ENCODE results near the gene SEC61A2. TPM values are rescaled to one million over a fixed set of nuclear protein-coding genes. Genes with fewer than 3 reads are reported as not detected.

The SEC61A2 gene
- total and polyA plus RNA-seq, 2 experiments from 2014 or later: 8.7 to 17.6 TPM

DNA sequence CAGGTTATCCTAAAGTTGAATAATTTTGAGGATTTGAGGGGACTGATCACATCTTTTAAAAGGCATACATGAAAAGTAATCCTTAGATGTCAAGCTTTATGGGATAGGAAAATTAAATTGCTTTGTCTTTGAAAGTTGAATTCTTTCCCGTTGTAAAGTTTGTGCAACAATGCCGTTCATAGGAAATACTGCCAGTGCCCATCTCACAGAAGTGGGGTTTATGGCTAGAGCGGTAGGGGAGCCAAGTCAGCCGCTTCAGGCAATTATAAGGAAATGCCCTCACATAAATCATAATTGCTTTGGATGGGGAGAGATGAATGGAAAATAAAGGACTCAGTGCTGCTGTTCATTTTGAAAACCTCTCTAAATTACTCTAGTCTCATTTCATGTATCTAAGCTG is 84.6 kb downstream of the SEC61A2 start (continued):
- TF ChIP-seq, protein P1, sequence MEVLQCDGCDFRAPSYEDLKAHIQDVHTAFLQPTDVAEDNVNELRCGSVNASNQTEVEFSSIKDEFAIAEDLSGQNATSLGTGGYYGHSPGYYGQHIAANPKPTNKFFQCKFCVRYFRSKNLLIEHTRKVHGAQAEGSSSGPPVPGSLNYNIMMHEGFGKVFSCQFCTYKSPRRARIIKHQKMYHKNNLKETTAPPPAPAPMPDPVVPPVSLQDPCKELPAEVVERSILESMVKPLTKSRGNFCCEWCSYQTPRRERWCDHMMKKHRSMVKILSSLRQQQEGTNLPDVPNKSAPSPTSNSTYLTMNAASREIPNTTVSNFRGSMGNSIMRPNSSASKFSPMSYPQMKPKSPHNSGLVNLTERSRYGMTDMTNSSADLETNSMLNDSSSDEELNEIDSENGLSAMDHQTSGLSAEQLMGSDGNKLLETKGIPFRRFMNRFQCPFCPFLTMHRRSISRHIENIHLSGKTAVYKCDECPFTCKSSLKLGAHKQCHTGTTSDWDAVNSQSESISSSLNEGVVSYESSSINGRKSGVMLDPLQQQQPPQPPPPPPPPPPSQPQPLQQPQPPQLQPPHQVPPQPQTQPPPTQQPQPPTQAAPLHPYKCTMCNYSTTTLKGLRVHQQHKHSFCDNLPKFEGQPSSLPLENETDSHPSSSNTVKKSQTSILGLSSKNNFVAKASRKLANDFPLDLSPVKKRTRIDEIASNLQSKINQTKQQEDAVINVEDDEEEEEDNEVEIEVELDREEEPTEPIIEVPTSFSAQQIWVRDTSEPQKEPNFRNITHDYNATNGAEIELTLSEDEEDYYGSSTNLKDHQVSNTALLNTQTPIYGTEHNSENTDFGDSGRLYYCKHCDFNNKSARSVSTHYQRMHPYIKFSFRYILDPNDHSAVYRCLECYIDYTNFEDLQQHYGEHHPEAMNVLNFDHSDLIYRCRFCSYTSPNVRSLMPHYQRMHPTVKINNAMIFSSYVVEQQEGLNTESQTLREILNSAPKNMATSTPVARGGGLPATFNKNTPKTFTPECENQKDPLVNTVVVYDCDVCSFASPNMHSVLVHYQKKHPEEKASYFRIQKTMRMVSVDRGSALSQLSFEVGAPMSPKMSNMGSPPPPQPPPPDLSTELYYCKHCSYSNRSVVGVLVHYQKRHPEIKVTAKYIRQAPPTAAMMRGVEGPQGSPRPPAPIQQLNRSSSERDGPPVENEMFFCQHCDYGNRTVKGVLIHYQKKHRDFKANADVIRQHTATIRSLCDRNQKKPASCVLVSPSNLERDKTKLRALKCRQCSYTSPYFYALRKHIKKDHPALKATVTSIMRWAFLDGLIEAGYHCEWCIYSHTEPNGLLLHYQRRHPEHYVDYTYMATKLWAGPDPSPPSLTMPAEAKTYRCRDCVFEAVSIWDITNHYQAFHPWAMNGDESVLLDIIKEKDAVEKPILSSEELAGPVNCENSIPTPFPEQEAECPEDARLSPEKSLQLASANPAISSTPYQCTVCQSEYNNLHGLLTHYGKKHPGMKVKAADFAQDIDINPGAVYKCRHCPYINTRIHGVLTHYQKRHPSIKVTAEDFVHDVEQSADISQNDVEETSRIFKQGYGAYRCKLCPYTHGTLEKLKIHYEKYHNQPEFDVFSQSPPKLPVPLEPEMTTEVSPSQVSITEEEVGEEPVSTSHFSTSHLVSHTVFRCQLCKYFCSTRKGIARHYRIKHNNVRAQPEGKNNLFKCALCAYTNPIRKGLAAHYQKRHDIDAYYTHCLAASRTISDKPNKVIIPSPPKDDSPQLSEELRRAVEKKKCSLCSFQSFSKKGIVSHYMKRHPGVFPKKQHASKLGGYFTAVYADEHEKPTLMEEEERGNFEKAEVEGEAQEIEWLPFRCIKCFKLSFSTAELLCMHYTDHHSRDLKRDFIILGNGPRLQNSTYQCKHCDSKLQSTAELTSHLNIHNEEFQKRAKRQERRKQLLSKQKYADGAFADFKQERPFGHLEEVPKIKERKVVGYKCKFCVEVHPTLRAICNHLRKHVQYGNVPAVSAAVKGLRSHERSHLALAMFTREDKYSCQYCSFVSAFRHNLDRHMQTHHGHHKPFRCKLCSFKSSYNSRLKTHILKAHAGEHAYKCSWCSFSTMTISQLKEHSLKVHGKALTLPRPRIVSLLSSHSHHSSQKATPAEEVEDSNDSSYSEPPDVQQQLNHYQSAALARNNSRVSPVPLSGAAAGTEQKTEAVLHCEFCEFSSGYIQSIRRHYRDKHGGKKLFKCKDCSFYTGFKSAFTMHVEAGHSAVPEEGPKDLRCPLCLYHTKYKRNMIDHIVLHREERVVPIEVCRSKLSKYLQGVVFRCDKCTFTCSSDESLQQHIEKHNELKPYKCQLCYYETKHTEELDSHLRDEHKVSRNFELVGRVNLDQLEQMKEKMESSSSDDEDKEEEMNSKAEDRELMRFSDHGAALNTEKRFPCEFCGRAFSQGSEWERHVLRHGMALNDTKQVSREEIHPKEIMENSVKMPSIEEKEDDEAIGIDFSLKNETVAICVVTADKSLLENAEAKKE (CRISPR knock-in tag; IDR thresholded peaks at IDR 0.05): no peak
- no peak for TF ChIP-seq EZH2phosphoT487 (IDR thresholded peaks at IDR 0.05; ENCODE audit: unreplicated experiment)
- TF ChIP-seq STAT1 (IDR thresholded peaks at IDR 0.05; ENCODE audit: unreplicated experiment): no peak
- TF ChIP-seq JUNB (IDR thresholded peaks at IDR 0.05; ENCODE audit: unreplicated experiment): no peak
- TF ChIP-seq ZNF114 (CRISPR knock-in tag; IDR thresholded peaks at IDR 0.05): no peak
- TF ChIP-seq ZNF331 (CRISPR knock-in tag; IDR thresholded peaks at IDR 0.05; ENCODE audit: low read depth): no peak
- TF ChIP-seq CREB1 (CRISPR knock-in tag; IDR thresholded peaks at IDR 0.05; ENCODE audit: low read depth): no peak

DNA sequence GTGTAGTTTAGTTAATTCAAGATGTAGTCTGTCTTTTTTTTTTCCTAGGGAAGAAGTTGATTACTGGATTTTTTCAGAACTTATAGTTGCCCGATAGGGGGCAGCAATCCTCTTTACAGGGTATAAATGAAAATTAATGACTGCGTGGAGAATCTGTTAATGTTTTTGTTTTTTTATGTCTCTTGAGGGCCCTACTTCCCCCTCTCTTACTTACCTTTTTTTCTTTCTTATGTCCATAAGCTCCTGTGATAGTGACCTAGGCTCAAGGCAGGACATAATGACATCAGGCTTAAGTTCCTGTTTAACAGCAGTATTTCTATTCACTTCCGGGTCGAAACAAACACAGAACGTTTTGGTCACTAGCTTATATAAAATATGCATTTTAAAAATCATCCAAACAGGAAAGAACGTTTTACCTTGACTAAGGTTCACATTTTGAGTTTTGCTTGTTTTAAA is 85.3 kb downstream of the SEC61A2 start:
- Histone ChIP-seq H3K27me3 (ENCODE audit: insufficient read depth) (no peaks in the 10 kb centered on the region), H3F3A (replicated peaks; ENCODE audit: low read depth) (no peaks in the 10 kb centered on the region; the same call in 1 of the 2 replicates), H3K79me2 (replicated peaks; ENCODE audit: insufficient read depth) (peaks cover 45% of the 10 kb centered on the region), H2AFZ (no peak overlapping the region), H3K36me3 (ENCODE audit: insufficient read depth) (peaks cover 53% of the 10 kb centered on the region), H3K4me2 (no peak overlapping the region), H3K4me3 (no peak overlapping the region), H3K4me1 (ENCODE audit: insufficient read depth) (no peaks in the 10 kb centered on the region), H4K20me1 (replicated peaks; ENCODE audit: insufficient read depth) (peaks cover 27% of the 10 kb centered on the region), H3K9me2 (ENCODE audit: insufficient read depth) (no peaks in the 10 kb centered on the region), H3K27ac (ENCODE audit: low read depth) (no peak overlapping the region)
- Mint-ChIP-seq H3K36me3 (ENCODE audit: low read depth) (peaks cover 69% of the 10 kb centered on the region), H3K4me1 (no peaks in the 10 kb centered on the region), H3K27me3 (ENCODE audit: insufficient read depth, low read depth, poor library complexity) (no peaks in the 10 kb centered on the region), H3K9me3 (no peaks in the 10 kb centered on the region), H3K4me3 (no peak overlapping the region), H3K27ac (no peak overlapping the region)
- ATAC-seq (no peak), DNase-seq (ENCODE audit: low spot score) (peak; percentile 73)
- TF ChIP-seq ZNF114 (CRISPR knock-in tag; IDR thresholded peaks at IDR 0.05) (no peak), NANOG (IDR thresholded peaks at IDR 0.05; ENCODE audit: borderline replicate concordance) (no peak), ZNF331 (CRISPR knock-in tag; IDR thresholded peaks at IDR 0.05; ENCODE audit: low read depth) (no peak), STAT1 (IDR thresholded peaks at IDR 0.05; ENCODE audit: unreplicated experiment) (no peak)
- TF ChIP-seq, protein P2, sequence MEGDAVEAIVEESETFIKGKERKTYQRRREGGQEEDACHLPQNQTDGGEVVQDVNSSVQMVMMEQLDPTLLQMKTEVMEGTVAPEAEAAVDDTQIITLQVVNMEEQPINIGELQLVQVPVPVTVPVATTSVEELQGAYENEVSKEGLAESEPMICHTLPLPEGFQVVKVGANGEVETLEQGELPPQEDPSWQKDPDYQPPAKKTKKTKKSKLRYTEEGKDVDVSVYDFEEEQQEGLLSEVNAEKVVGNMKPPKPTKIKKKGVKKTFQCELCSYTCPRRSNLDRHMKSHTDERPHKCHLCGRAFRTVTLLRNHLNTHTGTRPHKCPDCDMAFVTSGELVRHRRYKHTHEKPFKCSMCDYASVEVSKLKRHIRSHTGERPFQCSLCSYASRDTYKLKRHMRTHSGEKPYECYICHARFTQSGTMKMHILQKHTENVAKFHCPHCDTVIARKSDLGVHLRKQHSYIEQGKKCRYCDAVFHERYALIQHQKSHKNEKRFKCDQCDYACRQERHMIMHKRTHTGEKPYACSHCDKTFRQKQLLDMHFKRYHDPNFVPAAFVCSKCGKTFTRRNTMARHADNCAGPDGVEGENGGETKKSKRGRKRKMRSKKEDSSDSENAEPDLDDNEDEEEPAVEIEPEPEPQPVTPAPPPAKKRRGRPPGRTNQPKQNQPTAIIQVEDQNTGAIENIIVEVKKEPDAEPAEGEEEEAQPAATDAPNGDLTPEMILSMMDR (conservative IDR thresholded peaks at IDR 0.05; ENCODE audit: low read depth in 2 of 2): peak in 1 of 2 experiments; percentile 79; a peak in 3 of 4 replicates

All from GM23338 (cell line).